Effector CD4-positive, alpha-beta T cell (primary cell): ENCODE measurements around the gene CDHR2.

Experiments used
- DNase-seq: peaks from one replicate; pipeline ENCODE4 v3.0.0-alpha.2; 2020

The CDHR2 gene

GRCh38 chr5:176529741-176530141 is 19.4 kb upstream of the CDHR2 start:
- DNase-seq, result peak; percentile 53

GRCh38 chr5:176530393-176530982 is 18.7 kb upstream of the CDHR2 start:
- no peak for DNase-seq

GRCh38 chr5:176530983-176531901 is 17.9 kb upstream of the CDHR2 start:
- no peak for DNase-seq

- no peak for DNase-seq
Observed at GRCh38 chr5:176531902-176532493, 17.1 kb upstream of the CDHR2 start.

GRCh38 chr5:176532795-176533194 is 16.3 kb upstream of the CDHR2 start:
- no peak for DNase-seq

- no peak for DNase-seq
Observed at GRCh38 chr5:176533390-176533789, 15.8 kb upstream of the CDHR2 start.

- peak; percentile 54 for DNase-seq
Observed at GRCh38 chr5:176533894-176534611, 15.1 kb upstream of the CDHR2 start.

- no peak for DNase-seq
Observed at GRCh38 chr5:176534640-176535039, 14.5 kb upstream of the CDHR2 start.

GRCh38 chr5:176535101-176535663 is 14.0 kb upstream of the CDHR2 start:
- no peak for DNase-seq

GRCh38 chr5:176535664-176536131 is 13.4 kb upstream of the CDHR2 start:
- no peak for DNase-seq

- peak; percentile 78 for DNase-seq
Observed at GRCh38 chr5:176536132-176536901, 12.8 kb upstream of the CDHR2 start.

- peak; percentile 98 for DNase-seq
Observed at GRCh38 chr5:176536902-176537553, 12.1 kb upstream of the CDHR2 start, which contains the start of gene RNF44. Gene RNF44 (minus strand): TSS chr5:176537402. CDS start chr5:176532472, 4,930 bp downstream.

GRCh38 chr5:176537554-176538229 is 11.4 kb upstream of the CDHR2 start:
- DNase-seq, result peak; percentile 97

- no peak for DNase-seq
Observed at GRCh38 chr5:176538230-176538988, 10.7 kb upstream of the CDHR2 start.

GRCh38 chr5:176538989-176539384 is 10.2 kb upstream of the CDHR2 start:
- DNase-seq, result no peak

- DNase-seq, result no peak
Observed at GRCh38 chr5:176540476-176540899, 8.7 kb upstream of the CDHR2 start.

GRCh38 chr5:176540956-176541337 is 8.2 kb upstream of the CDHR2 start:
- no peak for DNase-seq

- DNase-seq, result peak; percentile 60
Observed at GRCh38 chr5:176541338-176542134, 7.6 kb upstream of the CDHR2 start.

- DNase-seq, result peak; percentile 44
Observed at GRCh38 chr5:176542135-176542595, 7.0 kb upstream of the CDHR2 start.
